Ascending aorta (tissue), 2 donors: Measurements from ENCODE around the gene ZNF583. TPM values are rescaled to one million over a fixed set of nuclear protein-coding genes. Genes with fewer than 3 reads are reported as not detected.

Experiments used
- DNase-seq, 2 donors: peaks; one replicate each; pipeline ENCODE4 v3.0.0-alpha.2; 2019; ENCODE audit warnings: low spot score in 2 of 2
- H3K27ac ChIP-seq, 2 donors: fragments of 200-600 bp; sonication (generic); one replicate each; pipeline ENCODE4 v1.5.1; 2016 to 2017; ENCODE audit warnings: mild to moderate bottlenecking in 1 of 2
- H3K27me3 ChIP-seq: fragments of 200-600 bp; sonication (generic); one replicate; pipeline ENCODE4 v1.5.1; 2017
- H3K36me3 ChIP-seq, 2 donors: fragments of 200-600 bp; sonication (generic); one replicate each; pipeline ENCODE4 v1.5.1; 2016
- H3K4me1 ChIP-seq, 2 donors: fragments of 200-600 bp; sonication (generic); one replicate each; pipeline ENCODE4 v1.5.1; 2016 to 2017; ENCODE audit warnings: mild to moderate bottlenecking in 1 of 2
- H3K4me3 ChIP-seq, 2 donors: fragments of 200-600 bp; sonication (generic); one replicate each; pipeline ENCODE4 v1.5.1; 2016 to 2017; ENCODE audit warnings: mild to moderate bottlenecking in 1 of 2
- H3K9me3 ChIP-seq, 2 donors: fragments of 200-600 bp; sonication (generic); one replicate each; pipeline ENCODE4 v1.5.1; 2016
- intact Hi-C: fragments of 100-400 bp; cut with DNase I; formaldehyde crosslinking; loops from one replicate; pipeline ENCODE4 v1.15.1; 2023
- total RNA-seq: library from RNA; depleted of rRNA; stranded (reverse); fragments of >200 nt; gene quantifications from one replicate; pipeline ENCODE4 v1.1.0, GENCODE V29; 2016
- TF ChIP-seq, protein P1 (sequence below), 3 experiments: fragments of 200-600 bp in 2 of 3; fragments of 450-650 bp in 1 of 3; sonication (generic) in 2 of 3; IDR thresholded peaks; one replicate each; pipeline ENCODE4 v1.5.1; 2016 to 2019; ENCODE audit warnings: antibody characterized with exemption in 3 of 3, mild to moderate bottlenecking in 1 of 3, moderate library complexity in 1 of 3

Gene ZNF583
- total RNA-seq, 1 donor from 2014 or later = 0.21 TPM

DNA sequence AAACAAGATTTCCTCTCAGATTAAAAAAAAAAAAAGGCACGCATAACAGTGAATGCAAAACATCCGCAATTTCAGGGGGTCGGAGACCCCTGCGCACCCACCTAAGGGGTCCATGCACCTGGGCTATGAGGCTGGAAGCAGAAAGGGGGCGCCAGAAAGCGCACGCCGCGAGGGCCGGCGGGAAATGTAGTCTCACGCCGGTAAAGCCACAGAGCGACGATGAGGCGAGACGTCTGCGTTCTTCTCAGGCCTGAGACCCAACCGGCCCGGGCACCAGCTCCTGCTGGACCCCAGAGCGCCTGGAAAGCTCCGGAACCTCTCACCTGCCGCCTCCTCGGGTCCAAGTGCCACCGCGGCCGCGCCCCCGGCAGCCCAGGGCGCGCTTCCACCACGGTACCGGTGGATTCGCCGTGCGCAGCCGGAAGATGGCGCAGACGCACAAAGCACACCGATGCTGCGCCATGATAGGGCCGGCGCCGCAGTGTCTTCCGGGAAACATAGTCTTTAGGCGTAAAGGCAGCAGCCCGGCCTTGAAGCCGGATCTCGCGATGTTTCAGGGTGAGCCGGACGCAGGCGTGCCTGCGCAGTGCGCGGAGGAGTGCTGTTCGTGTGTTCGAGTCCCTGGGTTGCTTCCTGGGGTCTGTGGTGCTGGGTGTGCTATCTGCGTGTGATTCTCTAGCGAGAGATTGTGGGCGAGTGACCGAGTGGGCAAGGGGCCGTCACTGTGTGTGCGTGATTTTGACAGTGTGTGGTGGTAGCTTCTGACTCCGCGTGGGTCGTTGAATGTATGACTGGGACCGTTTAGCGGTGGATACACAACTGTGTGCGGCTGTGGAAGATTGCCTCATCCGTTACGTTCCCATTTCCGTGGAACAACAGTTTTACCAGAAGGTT lies 10.8 kb upstream of the ZNF583 start, which contains the start of gene ZNF582:
Gene ZNF582, minus strand, starts transcription at position 416 of the 894 bp plus-strand sequence. CDS start 1,782 bp downstream, outside the sequence.
- peaks cover 0 to 8% of the 10 kb centered on the region in 2 donors for H3K9me3 ChIP-seq
- H3K27ac ChIP-seq = peak within 1 kb of the TSS; percentile 91 to 93
- H3K27me3 ChIP-seq = no peaks in the 10 kb centered on the region
- H3K4me1 ChIP-seq = peaks cover 0 to 3% of the 10 kb centered on the region in 2 donors
- peaks cover 32 to 40% of the 10 kb centered on the region in 2 donors for H3K36me3 ChIP-seq
- peak; percentile 89 to 98 for DNase-seq
- peak within 1 kb of the TSS; percentile 67 to 85 for H3K4me3 ChIP-seq
- intact Hi-C loops = loop anchor here (1.0 to 10.0 kb wide), 7 partner anchors 10 to 1701 kb away; partner anchors contain the start of genes ZFP28, ZNF444, ZNF460 and ZNF471
- TF ChIP-seq, protein P1, sequence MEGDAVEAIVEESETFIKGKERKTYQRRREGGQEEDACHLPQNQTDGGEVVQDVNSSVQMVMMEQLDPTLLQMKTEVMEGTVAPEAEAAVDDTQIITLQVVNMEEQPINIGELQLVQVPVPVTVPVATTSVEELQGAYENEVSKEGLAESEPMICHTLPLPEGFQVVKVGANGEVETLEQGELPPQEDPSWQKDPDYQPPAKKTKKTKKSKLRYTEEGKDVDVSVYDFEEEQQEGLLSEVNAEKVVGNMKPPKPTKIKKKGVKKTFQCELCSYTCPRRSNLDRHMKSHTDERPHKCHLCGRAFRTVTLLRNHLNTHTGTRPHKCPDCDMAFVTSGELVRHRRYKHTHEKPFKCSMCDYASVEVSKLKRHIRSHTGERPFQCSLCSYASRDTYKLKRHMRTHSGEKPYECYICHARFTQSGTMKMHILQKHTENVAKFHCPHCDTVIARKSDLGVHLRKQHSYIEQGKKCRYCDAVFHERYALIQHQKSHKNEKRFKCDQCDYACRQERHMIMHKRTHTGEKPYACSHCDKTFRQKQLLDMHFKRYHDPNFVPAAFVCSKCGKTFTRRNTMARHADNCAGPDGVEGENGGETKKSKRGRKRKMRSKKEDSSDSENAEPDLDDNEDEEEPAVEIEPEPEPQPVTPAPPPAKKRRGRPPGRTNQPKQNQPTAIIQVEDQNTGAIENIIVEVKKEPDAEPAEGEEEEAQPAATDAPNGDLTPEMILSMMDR (IDR thresholded peaks at IDR 0.05) = peak; percentile 49 to 80 (median 69)

DNA sequence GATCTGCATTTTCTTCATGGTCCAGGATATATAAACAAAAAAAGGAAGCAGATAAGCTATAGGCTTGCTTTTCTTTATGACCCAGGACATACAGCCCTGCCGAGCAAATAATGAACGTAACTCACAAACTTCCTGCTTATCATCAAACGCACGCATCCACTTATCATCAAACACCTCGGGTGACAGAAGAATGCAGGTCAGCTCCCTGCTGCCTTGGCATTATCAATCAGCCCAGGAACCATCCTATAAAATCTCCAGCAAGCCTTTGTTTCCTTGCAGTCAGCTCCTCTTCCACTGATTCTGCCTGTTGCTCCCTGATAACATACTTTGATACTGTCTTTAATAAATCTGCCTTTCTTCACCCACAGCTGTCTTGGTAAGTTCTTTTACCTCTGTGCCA lies 5.3 kb upstream of the ZNF583 start:
- intact Hi-C loops = loop anchor here (10.0 kb wide), 1 partner anchor 1696 kb away; the partner anchor contains the start of gene ZSCAN18
- Histone ChIP-seq H3K9me3 (peaks cover 15 to 33% of the 10 kb centered on the region in 2 donors), H3K27ac (no peak overlapping the region), H3K4me1 (peaks cover under 1 to 4% of the 10 kb centered on the region in 2 donors), H3K36me3 (peaks cover 14 to 25% of the 10 kb centered on the region in 2 donors), H3K4me3 (no peak overlapping the region), H3K27me3 (no peaks in the 10 kb centered on the region)
- TF ChIP-seq, protein P1 (IDR thresholded peaks at IDR 0.05) = no peak
- no peak for DNase-seq

GRCh38 chr19:56400485-56400884 lies 3.6 kb upstream of the ZNF583 start:
- intact Hi-C loops = loop anchor here (5.0 to 10.0 kb wide), 4 partner anchors 164 to 1754 kb away; partner anchors contain the start of genes ZNF329, ZNF470 and ZNF71
- no peak overlapping the region for H3K4me3 ChIP-seq

GRCh38 chr19:56403261-56403660 lies 871 bp upstream of the ZNF583 start:
- DNase-seq = no peak
- Histone ChIP-seq H3K9me3 (peaks cover 27 to 50% of the 10 kb centered on the region in 2 donors), H3K27me3 (no peaks in the 10 kb centered on the region), H3K36me3 (peaks cover 24 to 34% of the 10 kb centered on the region in 2 donors), H3K4me1 (peaks cover 0 to 10% of the 10 kb centered on the region in 2 donors), H3K4me3 (peak overlapping the region; percentile 88 to 91), H3K27ac (peak overlapping the region; percentile 93 to 97)
- intact Hi-C loops = loop anchor here (1.0 to 10.0 kb wide), 5 partner anchors 10 to 1752 kb away; partner anchors contain the start of genes ZNF329, ZNF470, ZNF582 and ZNF71
- TF ChIP-seq, protein P1 (IDR thresholded peaks at IDR 0.05) = no peak

More at GRCh38 chr19:56400485-56400884, 3.6 kb upstream of the ZNF583 start:
- TF ChIP-seq, protein P1 (IDR thresholded peaks at IDR 0.05) = no peak
- peaks cover 0 to 10% of the 10 kb centered on the region in 2 donors for H3K4me1 ChIP-seq
- peaks cover 14 to 25% of the 10 kb centered on the region in 2 donors for H3K36me3 ChIP-seq
- no peaks in the 10 kb centered on the region for H3K27me3 ChIP-seq
- H3K9me3 ChIP-seq = peaks cover 15 to 35% of the 10 kb centered on the region in 2 donors
- H3K27ac ChIP-seq = no peak overlapping the region
- DNase-seq = no peak

- TF ChIP-seq, protein P1 (IDR thresholded peaks at IDR 0.05) = no peak
- peaks cover 36 to 56% of the 10 kb centered on the region in 2 donors for H3K9me3 ChIP-seq
- H3K27ac ChIP-seq = peak overlapping the region; percentile 93 to 97
- no peak for DNase-seq
- H3K27me3 ChIP-seq = no peaks in the 10 kb centered on the region
- H3K4me1 ChIP-seq = peaks cover 0 to 10% of the 10 kb centered on the region in 2 donors
- H3K4me3 ChIP-seq = peak overlapping the region; percentile 88 to 91
- H3K36me3 ChIP-seq = peaks cover 30 to 38% of the 10 kb centered on the region in 2 donors
- intact Hi-C loops = loop anchor here (1.0 to 10.0 kb wide), 8 partner anchors 73 to 1750 kb away; partner anchors contain the start of genes ZFP28, ZNF329, ZNF470 and ZNF667
These were observed 549 bp downstream of the ZNF583 start for GRCh38 chr19:56404705-56405056.
